HepG2 (cell line): Measurements from ENCODE around the gene QKI. TPM values are rescaled to one million over a fixed set of nuclear protein-coding genes. Genes with fewer than 3 reads are reported as not detected.

Experiments
- ATF4 ChIP-seq, 2 experiments: fragments of 450-650 bp in 1 of 2; sonication (generic) in 1 of 2; formaldehyde crosslinking; IDR thresholded peaks; 2 replicates each; pipeline versions ENCODE4 v1.5.0 to v1.8.0; 2020 to 2022; ENCODE audit warnings: mild to moderate bottlenecking in 1 of 2, missing genetic modification reagents in 1 of 2
- ELF1 ChIP-seq: sonication (generic); formaldehyde crosslinking; IDR thresholded peaks from 2 replicates; pipeline ENCODE4 v1.4.0; 2020; ENCODE audit warnings: missing genetic modification reagents
- ELF3 ChIP-seq: IDR thresholded peaks from 2 replicates; pipeline ENCODE4 v1.6.1; 2016; ENCODE audit warnings: missing genetic modification reagents, missing compliant biosample characterization
- KAT7 ChIP-seq: IDR thresholded peaks from 2 replicates; pipeline ENCODE4 v1.6.1; 2018; ENCODE audit warnings: borderline replicate concordance, missing compliant biosample characterization
- LCORL ChIP-seq, 2 experiments: fragments of 450-650 bp in 1 of 2; sonication (generic) in 1 of 2; formaldehyde crosslinking in 1 of 2; IDR thresholded peaks; 2 replicates each; pipeline versions ENCODE4 v1.5.0 to v1.6.1; 2017 to 2020; ENCODE audit warnings: antibody characterized with exemption in 1 of 2, missing genetic modification reagents in 1 of 2
- PREB ChIP-seq: sonication (generic); formaldehyde crosslinking; IDR thresholded peaks from 2 replicates; pipeline ENCODE4 v1.4.0; 2020; ENCODE audit warnings: missing genetic modification reagents
- SP2 ChIP-seq: sonication (generic); formaldehyde crosslinking; IDR thresholded peaks from 2 replicates; pipeline ENCODE4 v1.5.1; 2020; ENCODE audit warnings: mild to moderate bottlenecking, missing genetic modification reagents
- TEAD2 ChIP-seq: sonication (generic); formaldehyde crosslinking; IDR thresholded peaks from 2 replicates; pipeline ENCODE4 v1.9.0; 2021; ENCODE audit warnings: missing genetic modification reagents
- TMF1 ChIP-seq: sonication (generic); formaldehyde crosslinking; IDR thresholded peaks from 2 replicates; pipeline ENCODE4 v1.8.1; 2022; ENCODE audit warnings: low read depth, missing genetic modification reagents
- ZBTB38 ChIP-seq: sonication (generic); formaldehyde crosslinking; IDR thresholded peaks from 2 replicates; pipeline ENCODE4 v1.5.1; 2020; ENCODE audit warnings: mild to moderate bottlenecking, missing genetic modification reagents
- ZKSCAN8 ChIP-seq: IDR thresholded peaks from 2 replicates; pipeline ENCODE4 v1.6.1; 2016; ENCODE audit warnings: borderline replicate concordance, missing genetic modification reagents, missing compliant biosample characterization
- ZNF275 ChIP-seq: sonication (generic); formaldehyde crosslinking; IDR thresholded peaks from 2 replicates; pipeline ENCODE4 v1.8.0; 2022; ENCODE audit warnings: missing genetic modification reagents, mild to moderate bottlenecking, inconsistent platforms, borderline replicate concordance
- ZNF292 ChIP-seq: sonication (generic); formaldehyde crosslinking; IDR thresholded peaks from 2 replicates; pipeline ENCODE4 v1.8.1; 2022; ENCODE audit warnings: mild to moderate bottlenecking, low read depth, missing genetic modification reagents, borderline replicate concordance
- ZNF768 ChIP-seq: sonication (generic); formaldehyde crosslinking; IDR thresholded peaks from 2 replicates; pipeline ENCODE4 v1.4.0; 2020; ENCODE audit warnings: missing genetic modification reagents
- ZNF839 ChIP-seq: sonication (generic); formaldehyde crosslinking; IDR thresholded peaks from 2 replicates; pipeline ENCODE4 v1.4.0; 2020; ENCODE audit warnings: missing genetic modification reagents, mild to moderate bottlenecking, borderline replicate concordance
- ZSCAN21 ChIP-seq: sonication (generic); formaldehyde crosslinking; IDR thresholded peaks from 2 replicates; pipeline ENCODE4 v1.8.0; 2022; ENCODE audit warnings: mild to moderate bottlenecking, missing genetic modification reagents, moderate library complexity, borderline replicate concordance
- polyA plus RNA-seq, 8 experiments: library from polyadenylated mRNA; depleted of rRNA in 3 of 8; stranded (reverse) in 7 of 8; unstranded in 1 of 8; fragments of >200 nt; fragmentation: Illumina TruSeq in 4 of 8; extraction: Trizol in 4 of 8; gene quantifications; 2 replicates each; pipeline versions ENCODE4 v1.2.1 to v1.2.3, GENCODE V29; 2011 to 2016; ENCODE audit warnings: low read depth in 4 of 8, missing spikeins in 1 of 8, mixed read lengths in 1 of 8; ENCODE audit not compliant: insufficient read depth in 1 of 8
- total RNA-seq, 5 experiments: library from RNA; depleted of rRNA; stranded (reverse); fragments of >200 nt; fragmentation: Illumina TruSeq; extraction: Trizol; gene quantifications; 2 replicates each; pipeline ENCODE4 v1.2.3, GENCODE V29; 2016; ENCODE audit warnings: low read depth in 1 of 5
- TF ChIP-seq, protein P1 (sequence below): sonication (generic); formaldehyde crosslinking; IDR thresholded peaks from 2 replicates; pipeline ENCODE4 v1.4.0; 2020; ENCODE audit warnings: missing genetic modification reagents, mild to moderate bottlenecking, borderline replicate concordance
- TF ChIP-seq, protein P2 (sequence below): sonication (generic); formaldehyde crosslinking; IDR thresholded peaks from 2 replicates; pipeline ENCODE4 v1.8.0; 2022; ENCODE audit warnings: mild to moderate bottlenecking, missing genetic modification reagents, borderline replicate concordance
- TF ChIP-seq, protein P3 (sequence below): sonication (generic); formaldehyde crosslinking; IDR thresholded peaks from 2 replicates; pipeline ENCODE4 v1.4.0; 2020; ENCODE audit warnings: missing genetic modification reagents, borderline replicate concordance

The QKI gene
- total and polyA plus RNA-seq, 2 of the 13 experiments (the other 11 are each of a cell fraction or from before 2014, with no cell fraction given), result 136 to 137 TPM

- TF ChIP-seq, protein P1, sequence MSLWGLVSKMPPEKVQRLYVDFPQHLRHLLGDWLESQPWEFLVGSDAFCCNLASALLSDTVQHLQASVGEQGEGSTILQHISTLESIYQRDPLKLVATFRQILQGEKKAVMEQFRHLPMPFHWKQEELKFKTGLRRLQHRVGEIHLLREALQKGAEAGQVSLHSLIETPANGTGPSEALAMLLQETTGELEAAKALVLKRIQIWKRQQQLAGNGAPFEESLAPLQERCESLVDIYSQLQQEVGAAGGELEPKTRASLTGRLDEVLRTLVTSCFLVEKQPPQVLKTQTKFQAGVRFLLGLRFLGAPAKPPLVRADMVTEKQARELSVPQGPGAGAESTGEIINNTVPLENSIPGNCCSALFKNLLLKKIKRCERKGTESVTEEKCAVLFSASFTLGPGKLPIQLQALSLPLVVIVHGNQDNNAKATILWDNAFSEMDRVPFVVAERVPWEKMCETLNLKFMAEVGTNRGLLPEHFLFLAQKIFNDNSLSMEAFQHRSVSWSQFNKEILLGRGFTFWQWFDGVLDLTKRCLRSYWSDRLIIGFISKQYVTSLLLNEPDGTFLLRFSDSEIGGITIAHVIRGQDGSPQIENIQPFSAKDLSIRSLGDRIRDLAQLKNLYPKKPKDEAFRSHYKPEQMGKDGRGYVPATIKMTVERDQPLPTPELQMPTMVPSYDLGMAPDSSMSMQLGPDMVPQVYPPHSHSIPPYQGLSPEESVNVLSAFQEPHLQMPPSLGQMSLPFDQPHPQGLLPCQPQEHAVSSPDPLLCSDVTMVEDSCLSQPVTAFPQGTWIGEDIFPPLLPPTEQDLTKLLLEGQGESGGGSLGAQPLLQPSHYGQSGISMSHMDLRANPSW (CRISPR knock-in tag), result no peak
- TF ChIP-seq ZNF292 (CRISPR knock-in tag) (peak; percentile 70; the same call in 1 of the 2 replicates), ELF1 (0 out of 2 replicates have a peak, but pooled peaks have one; percentile 12), ZKSCAN8 (CRISPR knock-in tag) (no peak), TMF1 (CRISPR knock-in tag) (no peak), TEAD2 (CRISPR knock-in tag) (no peak), SP2 (CRISPR knock-in tag) (no peak), ZBTB38 (CRISPR knock-in tag) (0 out of 2 replicates have a peak, but pooled peaks have one; percentile 53), ZNF839 (CRISPR knock-in tag) (no peak), KAT7 (CRISPR knock-in tag) (no peak), ZSCAN21 (CRISPR knock-in tag) (no peak), ZNF768 (0 out of 2 replicates have a peak, but pooled peaks have one; percentile 20), PREB (CRISPR knock-in tag) (no peak), ATF4 (CRISPR knock-in tag; IDR thresholded peaks at IDR 0.05) (no peak), ELF3 (CRISPR knock-in tag) (peak; percentile 56), LCORL (IDR thresholded peaks at IDR 0.05) (no peak), LCORL (CRISPR knock-in tag; IDR thresholded peaks at IDR 0.05) (no peak), ZNF275 (CRISPR knock-in tag) (0 out of 2 replicates have a peak, but pooled peaks have one; percentile 6)
- TF ChIP-seq, protein P2, sequence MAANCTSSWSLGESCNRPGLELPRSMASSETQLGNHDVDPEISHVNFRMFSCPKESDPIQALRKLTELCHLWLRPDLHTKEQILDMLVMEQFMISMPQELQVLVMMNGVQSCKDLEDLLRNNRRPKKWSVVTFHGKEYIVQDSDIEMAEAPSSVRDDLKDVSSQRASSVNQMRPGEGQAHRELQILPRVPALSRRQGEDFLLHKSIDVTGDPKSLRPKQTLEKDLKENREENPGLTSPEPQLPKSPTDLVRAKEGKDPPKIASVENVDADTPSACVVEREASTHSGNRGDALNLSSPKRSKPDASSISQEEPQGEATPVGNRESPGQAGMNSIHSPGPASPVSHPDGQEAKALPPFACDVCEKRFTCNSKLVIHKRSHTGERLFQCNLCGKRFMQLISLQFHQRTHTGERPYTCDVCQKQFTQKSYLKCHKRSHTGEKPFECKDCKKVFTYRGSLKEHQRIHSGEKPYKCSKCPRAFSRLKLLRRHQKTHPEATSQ, result no peak
- TF ChIP-seq, protein P3, sequence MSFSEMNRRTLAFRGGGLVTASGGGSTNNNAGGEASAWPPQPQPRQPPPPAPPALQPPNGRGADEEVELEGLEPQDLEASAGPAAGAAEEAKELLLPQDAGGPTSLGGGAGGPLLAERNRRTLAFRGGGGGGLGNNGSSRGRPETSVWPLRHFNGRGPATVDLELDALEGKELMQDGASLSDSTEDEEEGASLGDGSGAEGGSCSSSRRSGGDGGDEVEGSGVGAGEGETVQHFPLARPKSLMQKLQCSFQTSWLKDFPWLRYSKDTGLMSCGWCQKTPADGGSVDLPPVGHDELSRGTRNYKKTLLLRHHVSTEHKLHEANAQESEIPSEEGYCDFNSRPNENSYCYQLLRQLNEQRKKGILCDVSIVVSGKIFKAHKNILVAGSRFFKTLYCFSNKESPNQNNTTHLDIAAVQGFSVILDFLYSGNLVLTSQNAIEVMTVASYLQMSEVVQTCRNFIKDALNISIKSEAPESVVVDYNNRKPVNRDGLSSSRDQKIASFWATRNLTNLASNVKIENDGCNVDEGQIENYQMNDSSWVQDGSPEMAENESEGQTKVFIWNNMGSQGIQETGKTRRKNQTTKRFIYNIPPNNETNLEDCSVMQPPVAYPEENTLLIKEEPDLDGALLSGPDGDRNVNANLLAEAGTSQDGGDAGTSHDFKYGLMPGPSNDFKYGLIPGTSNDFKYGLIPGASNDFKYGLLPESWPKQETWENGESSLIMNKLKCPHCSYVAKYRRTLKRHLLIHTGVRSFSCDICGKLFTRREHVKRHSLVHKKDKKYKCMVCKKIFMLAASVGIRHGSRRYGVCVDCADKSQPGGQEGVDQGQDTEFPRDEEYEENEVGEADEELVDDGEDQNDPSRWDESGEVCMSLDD (CRISPR knock-in tag), result no peak
Measured at GRCh38 chr6:163404825-163405265, 9.7 kb upstream of the QKI start (continued).
